GM21390 (cell line): ENCODE measurements around the gene COX8C.
A peak's percentile ranks its signal among the peaks of the same experiment; 100 is the strongest.
"Not testable (repeated sequence)": the region's sequence is repeated elsewhere in the genome, so short reads cannot be mapped to it uniquely, and the experiment has no call there.

ENCODE experiments used
- ATAC-seq: cut with Tn5 transposase; IDR thresholded peaks from one replicate; pipeline ENCODE4 v1.9.1; 2021; ENCODE audit not compliant: unreplicated experiment

COX8C gene

DNA sequence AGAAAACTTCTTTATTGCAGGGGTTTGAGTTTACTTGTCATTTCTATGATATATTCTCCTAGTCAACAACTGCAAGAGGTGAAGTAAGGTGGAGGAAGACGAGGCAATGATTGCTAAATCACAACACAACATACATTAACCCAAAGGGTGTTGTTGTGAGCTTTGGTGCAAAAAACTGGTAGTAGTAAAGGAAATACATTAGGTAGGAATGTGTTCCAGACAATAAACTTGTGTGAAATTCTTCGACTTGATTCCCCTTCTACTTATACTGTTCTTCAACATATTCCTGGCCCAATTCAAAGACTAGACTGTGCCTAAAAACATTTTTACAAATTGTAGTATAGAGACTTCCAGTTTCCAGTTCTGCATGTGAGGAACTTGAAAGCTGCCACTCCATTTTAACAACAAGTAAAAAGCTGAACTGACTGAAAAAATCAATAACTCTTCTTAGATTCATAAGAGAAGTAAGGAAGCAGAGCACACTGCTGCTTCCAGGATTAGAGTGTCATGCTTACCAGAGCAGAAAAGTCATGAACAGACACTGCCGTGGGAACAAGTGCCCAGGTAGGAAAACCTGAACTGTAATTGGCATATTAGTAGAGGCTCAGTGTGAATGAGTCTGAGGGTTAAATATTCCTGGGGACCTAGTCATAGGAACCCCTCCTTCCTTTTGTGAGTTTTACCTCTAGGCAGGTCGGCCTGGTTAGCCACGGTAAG, 22.2 kb downstream of the COX8C start:
- peak; percentile 33 for ATAC-seq

DNA sequence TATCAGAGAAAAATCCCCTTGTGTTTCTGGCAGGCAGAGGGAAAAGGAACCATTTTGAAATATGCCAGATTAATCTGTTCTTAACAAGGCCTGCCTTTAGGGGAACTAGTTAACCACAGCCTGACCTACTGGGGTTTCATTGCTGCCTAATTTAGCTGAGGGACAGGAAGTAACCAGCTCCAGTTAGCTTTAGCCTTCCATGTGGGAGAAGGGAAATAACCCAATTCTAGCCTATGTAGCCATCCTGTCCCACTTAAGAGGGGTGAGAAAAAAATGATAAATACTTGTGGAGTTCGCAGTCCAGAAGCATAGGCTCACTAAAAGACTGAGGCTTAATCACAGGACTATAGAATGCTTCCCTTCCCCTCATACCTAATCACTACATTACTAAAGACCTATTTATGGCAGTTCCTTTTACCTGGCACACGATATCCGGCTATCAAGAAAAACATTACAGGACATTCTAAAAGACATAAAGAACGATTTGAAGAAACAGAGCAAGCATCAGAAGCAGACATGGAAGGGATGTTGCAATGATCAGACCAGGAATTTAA, 22.8 kb downstream of the COX8C start:
- ATAC-seq, result peak; percentile 94

DNA sequence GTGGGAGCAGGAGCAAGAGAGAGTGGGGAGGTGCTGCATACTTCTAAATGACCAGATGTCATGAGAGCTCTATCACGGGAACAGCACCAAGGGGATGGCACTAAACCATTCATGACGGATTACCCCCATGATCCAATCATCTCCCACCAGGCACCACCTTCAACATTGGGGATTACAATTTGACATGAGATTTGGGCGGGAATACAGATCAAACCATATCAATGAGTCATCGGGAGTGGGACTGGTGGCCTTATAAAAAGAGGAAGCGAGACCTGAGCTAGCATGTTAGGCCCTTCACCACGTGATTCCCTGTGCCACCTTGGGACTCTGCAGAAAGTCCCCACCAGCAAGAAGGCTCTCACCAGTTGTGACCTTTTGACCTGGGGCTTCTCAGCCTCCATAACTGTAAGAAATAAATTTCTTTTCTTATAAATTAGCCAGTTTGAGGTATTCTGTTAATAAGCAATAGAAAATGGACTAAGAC, 28.7 kb downstream of the COX8C start:
- ATAC-seq, result peak; percentile 94

DNA sequence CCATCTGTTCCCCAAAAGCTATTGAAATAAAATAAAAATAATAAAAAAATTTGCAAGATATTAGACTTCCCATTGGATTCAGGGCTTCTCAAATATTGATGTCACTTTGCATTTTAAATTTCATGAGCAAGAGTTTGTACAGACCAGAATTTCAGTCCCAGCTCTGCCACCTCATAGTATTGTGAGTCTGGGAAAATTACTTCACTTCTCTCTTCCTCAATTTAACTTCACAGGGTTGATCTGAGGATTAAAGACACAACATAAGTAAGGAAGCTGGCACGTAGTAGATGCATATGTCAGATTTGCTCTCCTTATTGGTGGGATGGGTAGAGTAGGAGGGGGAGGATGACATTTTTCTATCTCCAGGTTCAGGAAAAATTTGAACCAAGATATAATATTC, 32.8 kb downstream of the COX8C start:
- no peak for ATAC-seq

DNA sequence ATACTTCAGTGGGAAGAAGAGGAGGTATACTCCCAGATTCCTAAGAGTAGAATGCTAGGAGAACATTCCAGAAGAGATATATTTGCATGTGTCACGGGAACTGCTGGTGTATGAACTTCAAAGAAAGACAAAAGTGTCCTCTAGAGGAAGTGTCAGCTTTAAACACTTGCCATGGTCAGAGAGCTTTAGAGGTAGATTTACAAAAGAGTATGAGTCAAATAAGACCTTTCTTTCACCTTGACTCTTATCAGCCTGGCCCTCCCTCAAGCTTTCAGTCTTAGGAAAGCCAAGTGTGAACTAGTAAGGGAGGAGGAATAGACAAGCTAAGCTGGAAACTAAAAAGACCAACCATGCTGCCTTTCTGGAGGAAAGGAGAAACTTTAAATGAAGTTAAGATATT, 34.7 kb downstream of the COX8C start:
- peak; percentile 66 for ATAC-seq

DNA sequence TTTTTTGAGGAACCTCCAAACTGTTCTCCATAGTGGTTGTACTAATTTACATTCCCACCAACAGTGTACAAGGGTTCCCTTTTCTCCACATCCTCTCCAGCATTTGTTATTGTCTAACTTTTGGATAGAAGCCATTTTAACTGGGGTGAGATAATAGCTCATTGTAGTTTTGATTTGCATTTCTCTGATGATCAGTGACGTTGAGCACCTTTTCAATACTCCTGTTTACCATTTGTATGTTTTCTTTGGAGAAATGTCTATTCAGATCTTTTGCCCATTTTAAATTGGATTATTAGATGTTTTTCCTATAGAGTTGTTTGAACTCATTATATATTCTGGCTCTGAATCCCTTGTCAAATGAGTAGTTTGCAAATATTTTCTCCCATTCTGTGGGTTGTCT, 37.3 kb downstream of the COX8C start:
- ATAC-seq, result not testable (repeated sequence)

DNA sequence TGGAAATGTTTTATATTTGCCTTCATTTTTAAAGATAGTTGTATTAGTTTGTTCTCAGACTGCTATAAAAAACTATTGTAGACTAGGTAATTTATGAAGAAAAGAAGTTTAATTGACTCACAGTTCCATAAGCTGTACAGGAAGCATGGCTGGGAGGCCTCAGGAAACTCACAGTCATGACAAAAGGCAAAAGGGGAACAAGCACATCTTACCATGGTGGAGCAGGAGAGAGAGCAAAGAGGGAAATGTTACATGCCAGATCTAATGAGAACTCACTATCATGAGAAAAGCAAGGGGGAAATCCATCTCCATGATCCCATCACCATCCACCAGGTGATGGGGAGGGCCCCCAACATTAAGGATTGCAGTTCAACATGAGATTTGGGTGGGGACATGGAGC, 48.2 kb downstream of the COX8C start:
- ATAC-seq, result no peak

DNA sequence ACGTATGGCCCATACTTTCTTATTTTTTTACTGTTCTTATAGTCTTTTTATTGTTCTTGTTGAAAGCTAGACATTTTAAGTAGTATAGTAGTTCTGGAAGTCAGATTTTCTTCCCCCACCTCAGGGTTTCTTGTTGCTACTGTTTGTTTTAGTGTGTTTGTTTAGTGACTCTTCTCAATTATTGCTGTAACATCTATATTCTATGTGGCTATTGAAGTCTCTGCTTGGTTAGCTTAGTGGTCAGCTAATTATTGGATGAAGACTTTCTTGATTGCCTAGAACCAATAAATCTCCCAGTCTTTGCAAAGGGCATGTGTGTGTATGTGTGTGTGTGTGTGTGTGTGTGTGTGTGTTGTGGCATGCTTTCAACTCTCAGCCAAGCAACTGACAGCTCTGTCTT, 49.5 kb downstream of the COX8C start:
- no peak for ATAC-seq
